ENCODE data around the gene PPP1R9A. TPM values are rescaled to one million over a fixed set of nuclear protein-coding genes. Genes with fewer than 3 reads are reported as not detected.

Gene PPP1R9A
- total RNA-seq, 1 experiment from 2014 or later, result 15.6 TPM

DNA sequence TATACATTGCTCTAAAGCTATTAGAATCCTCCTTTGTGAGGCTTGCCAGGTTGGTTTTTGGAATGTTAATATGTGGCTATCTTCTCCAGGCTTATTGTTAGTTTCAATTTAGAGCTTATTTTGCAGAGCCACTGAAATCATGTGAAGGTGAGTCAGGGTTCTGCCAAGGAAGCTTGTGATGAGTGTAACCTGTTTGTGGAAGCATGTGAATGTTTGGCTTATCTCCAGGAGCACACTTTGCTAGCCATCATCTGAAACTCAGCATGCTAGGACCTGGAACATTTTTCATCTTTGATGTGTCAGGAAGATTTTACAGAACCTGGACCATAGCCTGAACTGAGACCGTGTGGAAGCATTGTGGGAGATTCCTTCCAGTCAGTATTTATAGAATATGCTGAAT, 197.3 kb downstream of the PPP1R9A start:
- DNase-seq (ENCODE audit: low spot score), result no peak
- Histone ChIP-seq H3K9me3 (ENCODE audit: low read depth, low read length, poor library complexity, severe bottlenecking) (no peaks in the 10 kb centered on the region), H3K27me3 (replicated peaks; ENCODE audit: insufficient read depth, low read depth, low read length, poor library complexity) (no peaks in the 10 kb centered on the region), H3K4me3 (ENCODE audit: low read depth, low read length, poor library complexity, severe bottlenecking) (no peak overlapping the region), H3K36me3 (ENCODE audit: insufficient read depth, low read length, poor library complexity, severe bottlenecking) (no peaks in the 10 kb centered on the region), H3K27ac (ENCODE audit: low read depth, low read length, poor library complexity, severe bottlenecking) (no peak overlapping the region), H3K4me1 (ENCODE audit: insufficient read depth, low read length, poor library complexity, severe bottlenecking) (peaks cover 7% of the 10 kb centered on the region)
- intact Hi-C loops (cut with micrococcal nuclease; ENCODE audit: unreplicated experiment), result no loop called here
- TF ChIP-seq, protein P1, sequence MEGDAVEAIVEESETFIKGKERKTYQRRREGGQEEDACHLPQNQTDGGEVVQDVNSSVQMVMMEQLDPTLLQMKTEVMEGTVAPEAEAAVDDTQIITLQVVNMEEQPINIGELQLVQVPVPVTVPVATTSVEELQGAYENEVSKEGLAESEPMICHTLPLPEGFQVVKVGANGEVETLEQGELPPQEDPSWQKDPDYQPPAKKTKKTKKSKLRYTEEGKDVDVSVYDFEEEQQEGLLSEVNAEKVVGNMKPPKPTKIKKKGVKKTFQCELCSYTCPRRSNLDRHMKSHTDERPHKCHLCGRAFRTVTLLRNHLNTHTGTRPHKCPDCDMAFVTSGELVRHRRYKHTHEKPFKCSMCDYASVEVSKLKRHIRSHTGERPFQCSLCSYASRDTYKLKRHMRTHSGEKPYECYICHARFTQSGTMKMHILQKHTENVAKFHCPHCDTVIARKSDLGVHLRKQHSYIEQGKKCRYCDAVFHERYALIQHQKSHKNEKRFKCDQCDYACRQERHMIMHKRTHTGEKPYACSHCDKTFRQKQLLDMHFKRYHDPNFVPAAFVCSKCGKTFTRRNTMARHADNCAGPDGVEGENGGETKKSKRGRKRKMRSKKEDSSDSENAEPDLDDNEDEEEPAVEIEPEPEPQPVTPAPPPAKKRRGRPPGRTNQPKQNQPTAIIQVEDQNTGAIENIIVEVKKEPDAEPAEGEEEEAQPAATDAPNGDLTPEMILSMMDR (conservative IDR thresholded peaks at IDR 0.05; ENCODE audit: low read depth, low read length), result no peak
- no peak for TF ChIP-seq EZH2 (IDR thresholded peaks at IDR 0.05; ENCODE audit: borderline replicate concordance, low read depth, low read length, poor library complexity, severe bottlenecking)
- ChIA-PET CTCF (no interaction called here), POLR2A (ENCODE audit: low non-redundant PET) (no interaction called here)
- no TSS peak for BruUV-seq (replicated peaks)

DNA sequence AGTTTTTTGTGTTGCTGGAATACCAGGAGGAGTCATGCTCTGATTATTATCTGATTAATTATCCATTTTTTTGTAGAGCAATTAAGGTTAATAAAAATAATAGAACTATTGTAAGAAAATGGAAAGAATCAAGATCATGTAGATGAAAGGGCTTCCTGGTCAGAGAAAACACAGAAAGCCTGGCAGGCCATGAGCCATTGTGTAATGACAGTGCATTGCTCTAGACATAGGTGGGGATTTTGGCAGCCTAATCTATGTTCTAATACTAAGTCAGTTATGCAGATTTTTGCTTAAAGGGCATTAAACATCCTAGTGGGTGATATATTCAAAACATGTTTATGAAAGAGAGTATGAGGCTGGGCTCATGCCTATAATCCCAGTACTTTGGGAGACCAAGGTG, 198.2 kb downstream of the PPP1R9A start:
- POLR2A ChIA-PET (ENCODE audit: low non-redundant PET), result no interaction called here

DNA sequence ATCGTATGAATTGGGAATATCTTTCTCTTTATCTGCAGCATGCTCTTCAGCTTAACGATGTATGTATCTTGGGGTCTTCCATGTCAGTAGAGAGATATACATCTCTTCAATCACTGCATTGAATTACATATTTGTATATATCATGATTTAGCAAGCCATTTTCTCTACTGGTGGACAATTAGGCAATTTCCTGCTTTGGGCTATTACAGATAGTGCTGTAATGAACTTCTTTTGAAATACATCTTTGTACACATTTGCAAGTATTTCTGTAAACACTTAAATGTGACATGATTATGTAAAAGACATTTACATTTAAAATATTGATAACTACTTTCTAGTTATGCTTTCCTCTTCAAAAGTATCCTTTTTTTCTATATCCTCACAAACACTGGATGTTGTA, 199.0 kb downstream of the PPP1R9A start:
- no peak for TF ChIP-seq EZH2 (IDR thresholded peaks at IDR 0.05; ENCODE audit: borderline replicate concordance, low read depth, low read length, poor library complexity, severe bottlenecking)
- TF ChIP-seq, protein P1 (conservative IDR thresholded peaks at IDR 0.05; ENCODE audit: low read depth, low read length), result no peak
- no peak overlapping the region for H3K4me3 ChIP-seq (ENCODE audit: low read depth, low read length, poor library complexity, severe bottlenecking)
- H3K36me3 ChIP-seq (ENCODE audit: insufficient read depth, low read length, poor library complexity, severe bottlenecking), result no peaks in the 10 kb centered on the region
- peaks cover 7% of the 10 kb centered on the region for H3K4me1 ChIP-seq (ENCODE audit: insufficient read depth, low read length, poor library complexity, severe bottlenecking)
- intact Hi-C loops (cut with micrococcal nuclease; ENCODE audit: unreplicated experiment), result no loop called here
- no peaks in the 10 kb centered on the region for H3K9me3 ChIP-seq (ENCODE audit: low read depth, low read length, poor library complexity, severe bottlenecking)
- BruUV-seq (replicated peaks), result no TSS peak
- H3K27ac ChIP-seq (ENCODE audit: low read depth, low read length, poor library complexity, severe bottlenecking), result no peak overlapping the region
- ChIA-PET CTCF (no interaction called here), POLR2A (ENCODE audit: low non-redundant PET) (no interaction called here)
- DNase-seq (ENCODE audit: low spot score), result peak; percentile 16
- H3K27me3 ChIP-seq (replicated peaks; ENCODE audit: insufficient read depth, low read depth, low read length, poor library complexity), result no peaks in the 10 kb centered on the region

More for the DNA sequence above, 198.2 kb downstream of the PPP1R9A start:
- CTCF ChIA-PET, result no interaction called here
- H3K36me3 ChIP-seq (ENCODE audit: insufficient read depth, low read length, poor library complexity, severe bottlenecking), result no peaks in the 10 kb centered on the region
- H3K9me3 ChIP-seq (ENCODE audit: low read depth, low read length, poor library complexity, severe bottlenecking), result no peaks in the 10 kb centered on the region
- intact Hi-C loops (cut with micrococcal nuclease; ENCODE audit: unreplicated experiment), result no loop called here
- no TSS peak for BruUV-seq (replicated peaks)
- TF ChIP-seq, protein P1 (conservative IDR thresholded peaks at IDR 0.05; ENCODE audit: low read depth, low read length), result no peak
- TF ChIP-seq EZH2 (IDR thresholded peaks at IDR 0.05; ENCODE audit: borderline replicate concordance, low read depth, low read length, poor library complexity, severe bottlenecking), result no peak
- H3K4me3 ChIP-seq (ENCODE audit: low read depth, low read length, poor library complexity, severe bottlenecking), result no peak overlapping the region
- H3K4me1 ChIP-seq (ENCODE audit: insufficient read depth, low read length, poor library complexity, severe bottlenecking), result peaks cover 7% of the 10 kb centered on the region
- no peak overlapping the region for H3K27ac ChIP-seq (ENCODE audit: low read depth, low read length, poor library complexity, severe bottlenecking)
- no peak for DNase-seq (ENCODE audit: low spot score)
- no peaks in the 10 kb centered on the region for H3K27me3 ChIP-seq (replicated peaks; ENCODE audit: insufficient read depth, low read depth, low read length, poor library complexity)
